Vagina (tissue), 2 donors: ENCODE data around the gene TWNK.

Experiments
- CTCF ChIP-seq, 3 experiments: fragments of 450-650 bp in 2 of 3; fragments of 200-600 bp in 1 of 3; sonication (generic) in 1 of 3; IDR thresholded peaks; one replicate each; pipeline ENCODE4 v1.5.1; 2017 to 2019; ENCODE audit warnings: antibody characterized with exemption in 3 of 3, mild to moderate bottlenecking in 2 of 3, moderate library complexity in 2 of 3
- POLR2A ChIP-seq, 2 donors: fragments of 450-650 bp; IDR thresholded peaks; one replicate each; pipeline ENCODE4 v1.6.1; 2017; ENCODE audit warnings: antibody characterized with exemption in 2 of 2, mild to moderate bottlenecking in 2 of 2, moderate library complexity in 2 of 2

DNA sequence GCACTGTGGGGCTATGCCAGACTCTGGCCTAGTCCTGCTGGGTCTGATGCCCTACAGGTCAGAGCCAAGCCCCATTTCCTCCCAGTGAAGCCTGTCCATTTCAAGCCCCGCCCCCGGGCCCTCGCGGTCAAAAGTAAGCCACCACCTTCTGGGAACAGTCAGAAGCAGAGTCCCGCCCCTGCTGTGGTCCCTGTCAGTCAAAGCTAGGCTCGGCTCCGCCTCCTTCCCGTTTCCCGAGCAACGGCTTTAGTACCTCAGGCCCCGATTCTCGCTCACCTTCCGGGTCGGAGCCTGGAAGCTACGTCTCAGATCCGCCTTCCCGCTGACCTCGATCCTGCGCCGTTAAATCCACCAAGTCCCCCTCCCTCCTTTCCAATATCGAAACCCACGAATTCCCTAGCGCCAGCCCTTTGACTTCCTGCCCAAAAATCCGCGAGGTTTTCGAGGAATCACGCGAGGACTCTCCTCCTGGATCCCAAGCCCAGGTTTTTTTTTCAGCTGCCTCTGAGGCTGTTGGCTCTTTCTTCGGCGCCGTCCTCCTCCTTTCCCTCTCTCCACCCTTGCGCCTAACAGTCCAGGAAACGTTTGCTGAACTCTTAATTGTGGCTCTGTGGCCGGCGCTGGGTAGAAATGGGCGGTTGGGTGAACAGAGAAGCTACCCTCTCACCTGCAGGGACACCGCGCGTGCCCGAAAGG is 55.5 kb downstream of the TWNK start:
- TF ChIP-seq CTCF (IDR thresholded peaks at IDR 0.05) (no peak), POLR2A (IDR thresholded peaks at IDR 0.05) (no peak)
